Measurements from ENCODE around the gene GPR148. TPM values are rescaled to one million over a fixed set of nuclear protein-coding genes. Genes with fewer than 3 reads are reported as not detected.

The GPR148 gene
- total RNA-seq, 1 donor: not detected

DNA sequence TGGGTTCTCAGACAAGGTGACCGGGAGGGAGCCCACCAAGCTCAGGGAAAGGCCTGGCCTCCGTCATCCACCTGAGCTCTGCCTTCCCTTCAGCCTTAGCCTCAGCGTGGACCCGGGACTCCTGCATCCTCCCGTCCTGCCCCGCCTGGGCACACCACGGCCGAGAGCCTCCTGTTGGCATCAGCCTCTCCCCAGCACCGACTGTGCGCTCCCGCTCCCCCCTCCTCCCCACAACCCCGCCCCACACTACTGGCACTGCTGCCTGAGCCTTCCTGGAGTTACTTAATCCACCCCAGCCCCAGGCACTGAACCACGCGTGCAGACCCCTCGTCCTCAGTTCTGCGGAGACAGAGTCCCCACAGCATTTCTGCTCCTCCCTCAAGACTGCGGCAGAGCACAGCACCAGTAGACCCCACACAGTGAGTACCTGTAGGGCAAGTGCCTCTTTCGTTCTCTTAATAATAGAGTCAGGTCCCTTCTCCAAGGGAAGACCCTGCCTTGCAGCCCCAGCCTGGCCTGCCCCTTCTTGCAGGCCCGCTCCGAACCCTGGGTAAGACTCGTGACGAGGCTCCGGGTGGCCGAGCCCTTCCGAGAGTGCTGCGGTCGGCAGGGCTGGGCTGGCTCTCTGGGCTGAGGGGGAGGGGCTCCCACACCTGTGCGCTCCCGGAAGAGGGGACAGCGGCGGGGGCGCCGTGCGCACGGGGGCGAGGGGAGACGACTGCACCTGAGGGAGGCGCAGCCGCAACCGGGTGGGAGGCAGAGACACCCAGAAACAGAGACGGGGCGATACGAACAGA, 26.6 kb downstream of the GPR148 start, which contains the start of gene AMER3:
AMER3 (plus strand) TSS at position 285 of the 797 bp plus-strand sequence. CDS start 6,533 bp downstream, outside the sequence.
- TF ChIP-seq, protein P1, sequence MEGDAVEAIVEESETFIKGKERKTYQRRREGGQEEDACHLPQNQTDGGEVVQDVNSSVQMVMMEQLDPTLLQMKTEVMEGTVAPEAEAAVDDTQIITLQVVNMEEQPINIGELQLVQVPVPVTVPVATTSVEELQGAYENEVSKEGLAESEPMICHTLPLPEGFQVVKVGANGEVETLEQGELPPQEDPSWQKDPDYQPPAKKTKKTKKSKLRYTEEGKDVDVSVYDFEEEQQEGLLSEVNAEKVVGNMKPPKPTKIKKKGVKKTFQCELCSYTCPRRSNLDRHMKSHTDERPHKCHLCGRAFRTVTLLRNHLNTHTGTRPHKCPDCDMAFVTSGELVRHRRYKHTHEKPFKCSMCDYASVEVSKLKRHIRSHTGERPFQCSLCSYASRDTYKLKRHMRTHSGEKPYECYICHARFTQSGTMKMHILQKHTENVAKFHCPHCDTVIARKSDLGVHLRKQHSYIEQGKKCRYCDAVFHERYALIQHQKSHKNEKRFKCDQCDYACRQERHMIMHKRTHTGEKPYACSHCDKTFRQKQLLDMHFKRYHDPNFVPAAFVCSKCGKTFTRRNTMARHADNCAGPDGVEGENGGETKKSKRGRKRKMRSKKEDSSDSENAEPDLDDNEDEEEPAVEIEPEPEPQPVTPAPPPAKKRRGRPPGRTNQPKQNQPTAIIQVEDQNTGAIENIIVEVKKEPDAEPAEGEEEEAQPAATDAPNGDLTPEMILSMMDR (IDR thresholded peaks at IDR 0.05; ENCODE audit: insufficient read depth, low read depth, low read length): no peak
- no peak for DNase-seq (ENCODE audit: low read depth)
- H3K4me3 ChIP-seq (ENCODE audit: low read depth, low read length): no peak within 1 kb of the TSS

GRCh38 chr2:130756053-130756873, 27.4 kb downstream of the GPR148 start:
- no peak overlapping the region for H3K4me3 ChIP-seq (ENCODE audit: low read depth, low read length)
- TF ChIP-seq, protein P1 (IDR thresholded peaks at IDR 0.05; ENCODE audit: insufficient read depth, low read depth, low read length): no peak
- DNase-seq (ENCODE audit: low read depth): no peak

DNA sequence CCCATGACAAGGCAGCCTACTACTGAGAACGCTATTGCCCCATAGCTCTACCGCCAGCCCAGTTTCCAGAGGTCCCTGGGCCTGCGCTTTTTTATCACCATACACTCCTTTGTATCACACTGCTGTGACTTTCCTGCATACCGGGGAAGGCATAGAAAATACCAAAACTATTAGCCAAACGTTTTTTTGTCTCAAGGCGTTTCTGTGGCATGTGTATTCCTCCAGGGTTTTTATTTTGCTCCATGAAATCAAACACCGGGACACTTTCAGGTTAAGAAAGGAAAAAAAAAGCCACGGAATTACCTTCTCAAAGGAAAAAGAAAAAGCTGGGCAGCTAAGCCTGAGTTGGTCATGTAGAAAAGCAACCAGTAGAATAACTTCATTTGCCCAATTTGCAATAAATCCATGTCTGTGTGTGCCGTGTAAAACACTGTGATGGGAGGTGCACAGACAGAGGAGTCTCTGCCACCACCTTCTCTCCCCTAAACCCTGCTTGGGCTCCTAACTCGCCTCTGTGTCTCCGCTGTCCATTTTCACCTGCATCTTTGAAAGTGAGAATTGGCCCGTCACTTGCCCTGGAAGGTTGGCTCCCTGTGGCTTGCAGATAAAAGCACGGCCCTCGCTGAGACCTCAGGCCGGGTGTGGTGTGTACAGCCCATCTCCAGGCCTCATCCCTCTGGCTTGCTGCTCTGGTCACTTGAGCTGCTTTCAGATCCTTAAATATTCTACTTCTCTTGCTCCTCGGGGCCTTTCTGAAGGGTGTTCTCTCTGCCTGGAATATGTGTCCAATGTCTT, 28.2 kb downstream of the GPR148 start:
- no peak for DNase-seq (ENCODE audit: low read depth)
- TF ChIP-seq, protein P1 (IDR thresholded peaks at IDR 0.05; ENCODE audit: insufficient read depth, low read depth, low read length): no peak
- no peak overlapping the region for H3K4me3 ChIP-seq (ENCODE audit: low read depth, low read length)

- TF ChIP-seq, protein P1 (IDR thresholded peaks at IDR 0.05; ENCODE audit: insufficient read depth, low read depth, low read length): no peak
- no peak overlapping the region for H3K4me3 ChIP-seq (ENCODE audit: low read depth, low read length)
- DNase-seq (ENCODE audit: low read depth): no peak
These were observed 31.3 kb downstream of the GPR148 start for GRCh38 chr2:130759906-130760753.

DNA sequence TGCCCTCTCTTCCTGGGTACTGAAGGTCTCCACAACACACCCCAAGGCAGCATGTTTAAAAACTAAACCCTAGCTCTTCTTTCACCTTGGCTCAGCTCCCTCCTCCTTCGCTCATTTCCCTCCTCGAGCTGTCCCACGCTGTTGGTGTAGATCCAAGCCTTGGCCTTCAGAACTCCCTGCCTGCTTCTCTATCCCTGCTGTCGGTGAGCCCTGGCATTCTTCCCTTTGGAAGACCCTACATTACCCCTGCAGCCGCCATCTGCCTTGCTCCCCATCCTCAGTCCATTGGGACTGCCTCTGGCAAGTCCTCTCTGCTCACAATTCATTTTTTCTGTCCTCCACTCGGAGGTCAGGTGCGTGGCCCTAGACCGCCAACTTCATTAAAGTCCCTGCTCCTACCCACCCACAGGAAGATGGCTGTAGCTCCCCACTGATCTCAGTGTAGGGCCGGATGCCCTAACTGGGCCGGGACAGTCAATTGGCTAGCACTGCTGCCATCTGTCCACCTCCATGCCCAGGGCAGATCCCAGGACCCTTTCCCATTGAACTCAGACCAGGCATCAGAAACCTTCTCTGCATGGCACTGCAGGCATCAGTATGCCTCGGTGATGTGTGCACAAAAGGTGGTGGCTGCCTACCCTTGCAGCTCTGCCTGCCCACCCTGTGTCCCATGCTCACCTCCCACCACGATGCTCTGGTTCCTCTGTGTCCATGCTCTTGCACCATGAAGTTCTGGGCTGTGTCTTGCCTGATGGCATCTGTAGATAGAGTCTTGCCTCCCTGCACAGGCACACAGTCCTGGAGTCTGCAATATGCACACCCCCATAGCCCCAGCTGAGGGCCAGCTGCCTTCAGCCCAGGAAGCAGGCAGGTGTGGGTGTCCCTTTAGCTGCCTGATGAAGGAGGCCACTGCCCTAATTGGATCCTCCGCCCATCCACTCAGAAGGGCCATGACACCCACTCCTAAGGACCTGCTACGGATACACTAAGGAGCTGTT, 32.2 kb downstream of the GPR148 start:
- no peak overlapping the region for H3K4me3 ChIP-seq (ENCODE audit: low read depth, low read length)
- DNase-seq (ENCODE audit: low read depth): no peak
- TF ChIP-seq, protein P1 (IDR thresholded peaks at IDR 0.05; ENCODE audit: insufficient read depth, low read depth, low read length): no peak

All from fibroblast of villous mesenchyme (primary cell).